Measurements from ENCODE around the gene DMWD. TPM values are rescaled to one million over a fixed set of nuclear protein-coding genes. Genes with fewer than 3 reads are reported as not detected.

The DMWD gene
- total RNA-seq, 4 donors from 2014 or later = 26.8 to 72.9 (median 54.8) TPM

DNA sequence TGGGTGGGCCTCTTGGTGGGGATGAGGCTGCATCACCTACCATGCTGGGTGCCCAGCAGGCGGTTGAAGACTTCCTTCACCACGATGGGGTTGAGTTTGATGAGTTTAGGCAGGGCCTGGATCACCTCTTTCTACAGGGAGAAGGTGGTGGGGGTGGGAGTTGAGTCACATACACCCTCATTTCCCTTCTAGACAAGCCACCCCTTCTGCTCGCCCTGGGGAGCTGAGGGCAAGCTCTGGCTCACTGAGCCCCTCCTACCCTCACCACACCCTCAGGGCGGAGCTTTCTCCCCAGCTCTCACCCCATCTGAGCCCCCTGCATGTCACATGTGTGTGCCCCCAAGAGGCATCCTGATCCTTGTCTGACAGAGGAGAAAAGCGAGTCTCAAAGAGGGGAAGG lies 30.1 kb upstream of the DMWD start:
- peaks cover 0 to 23% (median 11%) of the 10 kb centered on the region in 4 donors for H3K36me3 ChIP-seq
- no peaks in the 10 kb centered on the region for H3K9me3 ChIP-seq
- DNase-seq = no peak
- no peak for TF ChIP-seq POLR2A (IDR thresholded peaks at IDR 0.05)
- no peak for TF ChIP-seq POLR2AphosphoS5 (IDR thresholded peaks at IDR 0.05)
- TF ChIP-seq EP300 (IDR thresholded peaks at IDR 0.05; ENCODE audit: low read depth) = no peak
- TF ChIP-seq, protein P1, sequence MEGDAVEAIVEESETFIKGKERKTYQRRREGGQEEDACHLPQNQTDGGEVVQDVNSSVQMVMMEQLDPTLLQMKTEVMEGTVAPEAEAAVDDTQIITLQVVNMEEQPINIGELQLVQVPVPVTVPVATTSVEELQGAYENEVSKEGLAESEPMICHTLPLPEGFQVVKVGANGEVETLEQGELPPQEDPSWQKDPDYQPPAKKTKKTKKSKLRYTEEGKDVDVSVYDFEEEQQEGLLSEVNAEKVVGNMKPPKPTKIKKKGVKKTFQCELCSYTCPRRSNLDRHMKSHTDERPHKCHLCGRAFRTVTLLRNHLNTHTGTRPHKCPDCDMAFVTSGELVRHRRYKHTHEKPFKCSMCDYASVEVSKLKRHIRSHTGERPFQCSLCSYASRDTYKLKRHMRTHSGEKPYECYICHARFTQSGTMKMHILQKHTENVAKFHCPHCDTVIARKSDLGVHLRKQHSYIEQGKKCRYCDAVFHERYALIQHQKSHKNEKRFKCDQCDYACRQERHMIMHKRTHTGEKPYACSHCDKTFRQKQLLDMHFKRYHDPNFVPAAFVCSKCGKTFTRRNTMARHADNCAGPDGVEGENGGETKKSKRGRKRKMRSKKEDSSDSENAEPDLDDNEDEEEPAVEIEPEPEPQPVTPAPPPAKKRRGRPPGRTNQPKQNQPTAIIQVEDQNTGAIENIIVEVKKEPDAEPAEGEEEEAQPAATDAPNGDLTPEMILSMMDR (IDR thresholded peaks at IDR 0.05) = no peak
- in situ Hi-C loops (cut with MboI; ENCODE audit: low pct_ligation_motif_present in 1 of 4, low pct_unique_long_range_greater_than_20kb in 1 of 4, low sequenced_read_pairs in 3 of 4) (no loop called here), intact Hi-C loops (cut with DNase I; ENCODE audit: low total_unique reads) (no loop called here)
- no peaks in the 10 kb centered on the region for H3K27me3 ChIP-seq
- WGBS, 2 donors (ENCODE audit: low coverage in 1 of 2) = 98% methylated on average over 5 of the region's 5 CpGs; no CpG with 5 or more reads in 1 of the 2 donors
- H3K4me3 ChIP-seq = no peak overlapping the region
- H3K27ac ChIP-seq = no peak overlapping the region
- H3K4me1 ChIP-seq = peaks cover 0 to 5% (median 0%) of the 10 kb centered on the region in 4 donors

DNA sequence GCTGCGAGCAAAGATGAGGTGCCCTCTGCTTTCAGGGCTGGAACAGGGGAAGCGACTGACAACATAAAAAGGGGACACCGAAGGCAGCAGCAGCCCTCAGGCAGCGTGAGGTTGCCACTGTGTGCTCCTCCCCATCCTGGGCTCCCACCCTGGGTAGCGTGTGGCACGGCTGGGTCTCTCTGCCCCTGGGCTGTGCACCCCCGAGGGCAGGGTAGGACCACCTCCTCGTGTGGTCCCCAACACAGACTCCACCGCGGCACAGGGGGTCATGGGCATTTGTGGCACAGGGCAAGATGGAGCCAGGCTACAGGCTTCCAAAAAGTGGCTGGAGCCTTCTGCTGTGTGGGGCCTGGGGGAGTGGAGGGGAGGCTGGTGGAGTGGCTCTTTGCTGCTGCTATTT lies 28.9 kb upstream of the DMWD start:
- Histone ChIP-seq H3K36me3 (peaks cover 0 to 11% (median 5%) of the 10 kb centered on the region in 4 donors), H3K4me1 (peaks cover 0 to 9% (median 0%) of the 10 kb centered on the region in 4 donors), H3K27ac (no peak overlapping the region), H3K4me3 (no peak overlapping the region), H3K27me3 (no peaks in the 10 kb centered on the region), H3K9me3 (no peaks in the 10 kb centered on the region)
- TF ChIP-seq, protein P1 (IDR thresholded peaks at IDR 0.05) = no peak
- TF ChIP-seq EP300 (IDR thresholded peaks at IDR 0.05; ENCODE audit: low read depth) (no peak), POLR2AphosphoS5 (IDR thresholded peaks at IDR 0.05) (no peak), POLR2A (IDR thresholded peaks at IDR 0.05) (no peak)
- intact Hi-C loops (cut with DNase I; ENCODE audit: low total_unique reads) = no loop called here
- WGBS, 2 donors (ENCODE audit: low coverage in 1 of 2) = 90% methylated on average over 10 of the region's 10 CpGs; no CpG with 5 or more reads in 1 of the 2 donors
- no peak for DNase-seq
- in situ Hi-C loops (cut with MboI; ENCODE audit: low pct_ligation_motif_present in 1 of 4, low pct_unique_long_range_greater_than_20kb in 1 of 4, low sequenced_read_pairs in 3 of 4) = no loop called here

- H3K9me3 ChIP-seq = no peaks in the 10 kb centered on the region
- WGBS, 2 donors (ENCODE audit: low coverage in 1 of 2) = 89% methylated on average over 8 of the region's 8 CpGs; no CpG with 5 or more reads in 1 of the 2 donors
- no peaks in the 10 kb centered on the region for H3K27me3 ChIP-seq
- intact Hi-C loops (cut with DNase I; ENCODE audit: low total_unique reads) = no loop called here
- no peak for DNase-seq
- H3K4me1 ChIP-seq = peaks cover 0 to 9% (median 0%) of the 10 kb centered on the region in 4 donors
- TF ChIP-seq POLR2A (IDR thresholded peaks at IDR 0.05) = no peak
- no peak for TF ChIP-seq EP300 (IDR thresholded peaks at IDR 0.05; ENCODE audit: low read depth)
- no peak for TF ChIP-seq POLR2AphosphoS5 (IDR thresholded peaks at IDR 0.05)
- TF ChIP-seq, protein P1 (IDR thresholded peaks at IDR 0.05) = no peak
- H3K27ac ChIP-seq = no peak overlapping the region
- no peak overlapping the region for H3K4me3 ChIP-seq
- in situ Hi-C loops (cut with MboI; ENCODE audit: low pct_ligation_motif_present in 1 of 4, low pct_unique_long_range_greater_than_20kb in 1 of 4, low sequenced_read_pairs in 3 of 4) = no loop called here
- peaks cover 0 to 7% (median 3%) of the 10 kb centered on the region in 4 donors for H3K36me3 ChIP-seq
Measured at GRCh38 chr19:45821103-45821521, 28.5 kb upstream of the DMWD start.

DNA sequence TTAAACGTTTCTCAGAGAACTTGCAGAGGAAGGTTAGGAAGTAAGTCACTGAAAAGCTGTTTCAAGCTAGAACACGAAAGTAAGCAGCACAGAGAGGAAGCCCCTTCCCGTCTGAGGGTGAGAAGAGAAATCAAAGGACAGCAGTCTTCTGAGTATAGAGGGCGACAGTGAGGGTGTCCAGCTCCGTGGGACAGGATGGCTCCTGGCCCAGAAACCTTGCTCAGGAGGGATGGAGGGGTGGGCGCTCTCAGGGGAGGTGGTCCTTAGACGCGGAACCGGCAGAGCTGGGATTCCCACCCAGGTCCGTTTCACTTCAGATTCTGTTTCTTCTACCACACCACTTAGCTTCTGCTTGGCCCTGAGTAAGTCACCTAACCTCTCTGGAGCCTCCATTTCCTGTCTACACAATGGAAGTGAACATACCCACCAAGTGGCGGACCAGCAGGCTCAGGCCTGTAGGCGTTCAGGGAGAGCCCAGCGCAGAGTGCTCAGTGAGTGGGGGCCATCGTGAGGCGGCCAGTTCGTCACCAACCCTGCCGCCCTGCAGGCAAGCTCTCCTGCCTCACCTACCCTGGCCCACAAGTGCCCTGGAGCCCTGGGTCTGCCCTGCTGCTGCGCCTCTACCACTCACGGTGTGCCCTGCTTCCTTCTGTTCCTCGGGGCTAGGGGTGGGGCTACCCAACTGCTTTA lies 27.9 kb upstream of the DMWD start:
- in situ Hi-C loops (cut with MboI; ENCODE audit: low pct_ligation_motif_present in 1 of 4, low pct_unique_long_range_greater_than_20kb in 1 of 4, low sequenced_read_pairs in 3 of 4) = no loop called here
- no peak for DNase-seq
- Histone ChIP-seq H3K36me3 (peaks cover 0 to 6% (median under 1%) of the 10 kb centered on the region in 4 donors), H3K4me1 (peaks cover 0 to 13% (median under 1%) of the 10 kb centered on the region in 4 donors), H3K4me3 (no peak overlapping the region), H3K27ac (no peak overlapping the region), H3K27me3 (no peaks in the 10 kb centered on the region), H3K9me3 (no peaks in the 10 kb centered on the region)
- 77 to 83% methylated on average over 11 to 19 of the region's 20 CpGs for WGBS, 2 donors (ENCODE audit: low coverage in 1 of 2)
- intact Hi-C loops (cut with DNase I; ENCODE audit: low total_unique reads) = no loop called here
- no peak for TF ChIP-seq POLR2A (IDR thresholded peaks at IDR 0.05)
- no peak for TF ChIP-seq POLR2AphosphoS5 (IDR thresholded peaks at IDR 0.05)
- no peak for TF ChIP-seq EP300 (IDR thresholded peaks at IDR 0.05; ENCODE audit: low read depth)
- TF ChIP-seq, protein P1 (IDR thresholded peaks at IDR 0.05) = no peak

Data from transverse colon (tissue), 4 donors.